ENCODE results near the gene RAB3D.
"Not testable (repeated sequence)": the region's sequence is repeated elsewhere in the genome, so short reads cannot be mapped to it uniquely, and the experiment has no call there.

Gene RAB3D

DNA sequence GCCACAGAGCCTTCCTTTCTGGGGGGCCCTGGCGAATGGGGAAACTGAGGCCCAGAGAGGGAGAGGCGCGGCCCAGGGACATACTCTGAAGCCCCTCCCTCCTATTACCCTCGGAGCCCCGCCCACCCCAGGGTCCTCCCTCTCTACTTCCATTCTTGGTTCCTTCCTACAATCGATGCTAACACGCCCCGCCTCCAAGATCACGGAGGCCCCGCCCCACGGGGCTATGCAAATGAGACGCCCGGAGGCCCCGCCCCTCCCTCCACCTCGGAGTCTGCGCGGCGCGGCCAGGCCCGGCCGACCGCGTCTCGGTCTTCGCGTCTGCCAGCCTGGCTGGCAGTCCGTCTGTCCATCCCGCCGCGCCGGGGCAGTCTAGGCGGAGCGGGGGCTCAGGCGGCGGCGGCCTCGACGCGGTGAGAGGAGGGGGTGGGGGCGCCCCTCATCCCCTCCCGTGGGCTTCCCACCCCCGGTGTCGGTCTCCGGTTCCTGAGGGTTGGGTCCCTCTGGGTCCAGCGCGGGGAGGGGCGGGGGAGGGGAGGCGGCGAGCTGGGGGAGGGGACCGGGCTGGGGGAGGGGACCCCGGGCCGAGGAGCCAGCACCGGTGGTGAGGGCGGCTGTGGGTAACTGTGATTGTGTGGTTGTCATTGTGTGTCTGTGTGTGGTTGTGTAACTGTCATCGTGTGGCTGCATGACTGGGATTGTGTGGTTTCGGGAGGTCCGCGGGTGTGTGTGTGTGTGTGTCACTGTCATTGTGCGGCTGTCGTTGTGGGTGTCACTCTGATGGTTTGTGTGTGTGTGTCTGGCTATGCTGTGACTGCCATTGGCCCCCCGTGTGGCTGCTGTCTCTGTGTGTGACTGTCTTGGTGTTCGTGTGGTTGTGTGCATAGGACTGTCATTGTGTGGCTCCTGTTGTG is 16.0 kb upstream of the RAB3D start, which contains the start of gene PLPPR2:
Gene PLPPR2 (plus strand): TSS at position 273 of the 914 bp plus-strand sequence. CDS start 2,242 bp downstream, outside the sequence.
- POLR2A ChIA-PET (ENCODE audit: low non-redundant PET), result no interaction called here
- H3K27ac ChIP-seq, result peak within 1 kb of the TSS; percentile 65
- no peak for TF ChIP-seq CTCF (conservative IDR thresholded peaks at IDR 0.05; ENCODE audit: low read depth)
- DNase-seq (ENCODE audit: low spot score), result peak; percentile 91
- CTCF ChIA-PET, result no interaction called here

DNA sequence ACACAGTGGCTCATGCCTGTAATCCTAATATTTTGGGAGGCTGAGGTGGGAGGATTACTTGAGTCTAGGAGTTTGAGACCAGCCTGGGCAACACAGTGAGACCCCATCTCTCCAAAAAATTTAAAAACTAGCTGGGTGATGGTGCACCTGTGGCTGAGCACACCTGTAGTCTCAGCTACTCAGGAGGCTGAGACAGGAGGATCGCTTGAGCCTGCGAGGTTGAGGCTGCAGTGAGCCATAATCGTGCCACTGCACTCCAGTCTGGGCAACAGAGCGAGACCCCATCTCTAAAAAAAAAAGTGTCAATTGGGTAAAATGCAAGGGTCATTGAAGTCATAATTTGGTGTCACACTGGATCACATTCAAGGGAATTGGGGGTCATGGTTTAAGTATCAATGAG is 14.6 kb upstream of the RAB3D start:
- POLR2A ChIA-PET (ENCODE audit: low non-redundant PET); CTCF ChIA-PET: not testable (repeated sequence)

GRCh38 chr19:11349171-11349570 is 9.7 kb upstream of the RAB3D start:
- no peak overlapping the region for H3K27ac ChIP-seq
- no peak for DNase-seq (ENCODE audit: low spot score)
- CTCF ChIA-PET, result no interaction called here
- POLR2A ChIA-PET (ENCODE audit: low non-redundant PET), result no interaction called here
- TF ChIP-seq CTCF (conservative IDR thresholded peaks at IDR 0.05; ENCODE audit: low read depth), result no peak

More for the DNA sequence above, 14.6 kb upstream of the RAB3D start:
- not testable (repeated sequence) for H3K27ac ChIP-seq; DNase-seq (ENCODE audit: low spot score)

DNA sequence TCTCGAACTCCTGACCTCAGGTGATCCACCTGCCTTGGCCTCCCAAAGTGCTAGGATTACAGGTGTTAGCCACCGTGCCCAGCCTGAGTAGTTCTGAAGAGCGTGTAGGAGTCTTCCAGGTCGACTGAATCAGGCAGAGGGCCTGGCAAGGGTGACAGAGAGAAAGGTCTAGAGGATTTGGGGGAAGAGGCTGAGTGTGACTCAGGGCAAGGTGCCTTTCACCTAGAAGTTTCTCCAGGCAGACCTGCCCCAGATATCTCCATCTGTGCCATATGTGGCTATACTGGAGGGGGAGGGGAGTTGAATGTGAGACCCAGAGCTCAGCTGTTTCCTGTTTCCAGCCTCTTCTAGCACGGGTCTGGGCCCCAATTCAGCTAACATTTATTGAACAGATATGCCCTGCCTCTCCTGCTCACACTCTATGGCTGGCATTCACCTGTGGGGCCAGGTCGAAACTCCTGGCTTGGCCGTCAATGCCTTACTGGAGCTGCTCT is 8.1 kb upstream of the RAB3D start:
- ChIA-PET POLR2A (ENCODE audit: low non-redundant PET) (no interaction called here), CTCF (interaction anchor here (0.5 to 2.2 kb wide), 2 partner anchors 33 to 55 kb away, joined by 3 to 7 read pairs; no protein-coding TSS in a partner anchor)
- H3K27ac ChIP-seq, result peak overlapping the region; percentile 88
- TF ChIP-seq CTCF (conservative IDR thresholded peaks at IDR 0.05; ENCODE audit: low read depth), result no peak
- no peak for DNase-seq (ENCODE audit: low spot score)

DNA sequence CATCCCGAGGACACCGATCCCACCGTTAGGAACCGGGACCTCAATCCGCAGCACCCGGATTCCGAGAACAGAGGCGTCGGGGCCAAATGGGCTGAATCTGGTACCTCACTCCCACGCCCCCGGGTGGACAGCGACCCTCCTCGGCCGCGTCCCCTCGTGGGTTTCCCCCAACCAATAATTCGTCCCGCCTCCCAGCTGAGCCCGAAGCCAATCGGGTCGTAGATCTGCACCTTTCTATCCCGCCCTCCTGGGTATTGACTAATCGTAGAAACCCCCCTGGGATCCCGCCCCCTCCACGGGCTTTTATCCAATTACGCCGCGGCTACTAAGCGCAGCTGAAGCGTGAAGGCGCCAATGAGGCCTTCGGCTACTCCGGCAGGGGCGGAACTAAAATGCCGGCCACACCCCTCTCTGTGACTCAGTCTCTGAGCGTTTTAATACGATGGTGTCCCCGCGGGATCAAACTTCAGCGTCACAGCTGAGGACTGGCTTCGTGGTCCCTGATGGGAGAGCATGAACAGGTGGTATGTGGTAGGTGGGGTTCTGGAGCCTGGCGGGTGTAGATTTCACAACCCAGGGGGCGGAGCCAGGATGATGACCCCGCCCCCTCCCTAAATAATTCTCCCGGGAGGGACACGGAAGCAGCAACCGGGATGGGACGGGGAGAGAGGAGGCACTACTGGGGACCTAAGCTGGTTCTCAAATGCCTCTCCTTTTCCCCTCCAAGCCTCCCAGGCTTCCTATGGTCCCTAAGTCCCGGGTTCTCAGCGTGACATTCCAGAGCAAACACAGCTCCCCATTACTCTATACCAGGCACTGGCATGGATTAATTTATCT is 6.9 kb upstream of the RAB3D start, which contains the start of the genes CCDC159 and TMEM205:
Gene CCDC159 (plus strand): TSS at position 416 of the 837 bp plus-strand sequence. CDS start 88 bp downstream, at position 504.
Gene TMEM205 (minus strand): TSS at position 165 of the 837 bp plus-strand sequence. CDS start 649 bp downstream, outside the sequence.
- peak within 1 kb of the TSS; percentile 88 for H3K27ac ChIP-seq
- POLR2A ChIA-PET (ENCODE audit: low non-redundant PET), result interaction anchor here (2.3 kb wide), 1 partner anchor 35 kb away, joined by 7 read pairs; no protein-coding TSS in a partner anchor
- DNase-seq (ENCODE audit: low spot score), result peak; percentile 99
- no peak for TF ChIP-seq CTCF (conservative IDR thresholded peaks at IDR 0.05; ENCODE audit: low read depth)
- CTCF ChIA-PET, result interaction anchor here (0.6 to 2.2 kb wide), 5 partner anchors 35 to 136 kb away, joined by 3 to 7 read pairs (median 3); no protein-coding TSS in a partner anchor

GRCh38 chr19:11345122-11345803 is 5.8 kb upstream of the RAB3D start:
- H3K27ac ChIP-seq, result peak overlapping the region; percentile 88
- ChIA-PET POLR2A (ENCODE audit: low non-redundant PET) (interaction anchor here (0.5 to 2.3 kb wide), 2 partner anchors 27 to 36 kb away, joined by 7 to 9 read pairs; no protein-coding TSS in a partner anchor), CTCF (interaction anchor here (0.5 to 2.2 kb wide), 4 partner anchors 36 to 57 kb away, joined by 3 to 7 read pairs (median 4); no protein-coding TSS in a partner anchor)
- TF ChIP-seq CTCF (conservative IDR thresholded peaks at IDR 0.05; ENCODE audit: low read depth), result no peak
- no peak for DNase-seq (ENCODE audit: low spot score)

Data from RWPE1 (cell line).